Nephron progenitor cell (in vitro differentiated cells): Measurements from ENCODE around the gene ZBTB43.
"Not testable (repeated sequence)": the region's sequence is repeated elsewhere in the genome, so short reads cannot be mapped to it uniquely, and the experiment has no call there.

ENCODE experiments used
- DNase-seq: peaks from one replicate; pipeline ENCODE4 v3.0.0; 2021
- H3K27ac Mint-ChIP-seq: 2 replicates; pipeline ENCODE4 v1.8.0; 2021; ENCODE audit warnings: mild to moderate bottlenecking, moderate library complexity, mixed read lengths
- H3K27me3 Mint-ChIP-seq: 2 replicates; pipeline ENCODE4 v1.8.0; 2021; ENCODE audit warnings: mild to moderate bottlenecking, low read depth, mixed read lengths; ENCODE audit not compliant: poor library complexity
- H3K36me3 Mint-ChIP-seq: 2 replicates; pipeline ENCODE4 v1.8.0; 2021; ENCODE audit warnings: low read depth, mixed read lengths
- H3K4me1 Mint-ChIP-seq: 2 replicates; pipeline ENCODE4 v1.8.0; 2021; ENCODE audit warnings: mixed read lengths
- H3K4me3 Mint-ChIP-seq: 2 replicates; pipeline ENCODE4 v1.8.0; 2021; ENCODE audit warnings: mild to moderate bottlenecking, moderate library complexity, mixed read lengths
- H3K9me3 Mint-ChIP-seq: 2 replicates; pipeline ENCODE4 v1.8.0; 2021; ENCODE audit warnings: mild to moderate bottlenecking, moderate library complexity, mixed read lengths
- CTCF ChIP-seq: fragments of 200-600 bp; sonication (generic); IDR thresholded peaks from 2 replicates; pipeline ENCODE4 v1.5.0; 2021; ENCODE audit warnings: antibody characterized with exemption

ZBTB43 gene

GRCh38 chr9:126761274-126761673 lies 43.6 kb upstream of the ZBTB43 start:
- Mint-ChIP-seq H3K27me3 (peaks cover 36% of the 10 kb centered on the region), H3K4me3 (no peak overlapping the region), H3K9me3 (peaks cover 8% of the 10 kb centered on the region), H3K27ac (no peak overlapping the region), H3K4me1 (peaks cover 5% of the 10 kb centered on the region), H3K36me3 (peaks cover 4% of the 10 kb centered on the region)
- TF ChIP-seq CTCF = no peak
- no peak for DNase-seq

- no peak overlapping the region for H3K27ac Mint-ChIP-seq
Observed at GRCh38 chr9:126763130-126763764, 41.6 kb upstream of the ZBTB43 start.

GRCh38 chr9:126773004-126773607 lies 31.7 kb upstream of the ZBTB43 start:
- no peaks in the 10 kb centered on the region for H3K4me1 Mint-ChIP-seq
- TF ChIP-seq CTCF = peak; percentile 51
- H3K9me3 Mint-ChIP-seq = peaks cover 20% of the 10 kb centered on the region
- peaks cover 79% of the 10 kb centered on the region for H3K27me3 Mint-ChIP-seq
- no peak overlapping the region for H3K4me3 Mint-ChIP-seq
- H3K36me3 Mint-ChIP-seq = no peaks in the 10 kb centered on the region
- H3K27ac Mint-ChIP-seq = no peak overlapping the region
- peak; percentile 38 for DNase-seq

More at GRCh38 chr9:126763130-126763764, 41.6 kb upstream of the ZBTB43 start:
- peaks cover 11% of the 10 kb centered on the region for H3K9me3 Mint-ChIP-seq
- H3K4me3 Mint-ChIP-seq = no peak overlapping the region
- no peak for DNase-seq
- H3K36me3 Mint-ChIP-seq = peaks cover 4% of the 10 kb centered on the region
- no peak for TF ChIP-seq CTCF
- H3K27me3 Mint-ChIP-seq = peaks cover 19% of the 10 kb centered on the region
- H3K4me1 Mint-ChIP-seq = no peaks in the 10 kb centered on the region

GRCh38 chr9:126775926-126776325 lies 28.9 kb upstream of the ZBTB43 start:
- Mint-ChIP-seq H3K27ac (no peak overlapping the region), H3K36me3 (no peaks in the 10 kb centered on the region), H3K4me1 (no peaks in the 10 kb centered on the region), H3K4me3 (no peak overlapping the region), H3K27me3 (peaks cover 81% of the 10 kb centered on the region), H3K9me3 (peaks cover 5% of the 10 kb centered on the region)
- no peak for TF ChIP-seq CTCF
- DNase-seq = no peak

- Mint-ChIP-seq H3K4me1 (peaks cover 7% of the 10 kb centered on the region), H3K9me3 (peaks cover 5% of the 10 kb centered on the region), H3K27ac (no peak overlapping the region), H3K36me3 (no peaks in the 10 kb centered on the region), H3K4me3 (no peak overlapping the region), H3K27me3 (peaks cover 83% of the 10 kb centered on the region)
- peak; percentile 20 for DNase-seq
- TF ChIP-seq CTCF = no peak
Observed at GRCh38 chr9:126777733-126778132, 27.1 kb upstream of the ZBTB43 start.

- H3K4me3 Mint-ChIP-seq = no peak overlapping the region
- no peak for TF ChIP-seq CTCF
- H3K27me3 Mint-ChIP-seq = peaks cover 82% of the 10 kb centered on the region
- H3K9me3 Mint-ChIP-seq = peaks cover 5% of the 10 kb centered on the region
- H3K36me3 Mint-ChIP-seq = no peaks in the 10 kb centered on the region
- H3K27ac Mint-ChIP-seq = no peak overlapping the region
- DNase-seq = no peak
- peaks cover 7% of the 10 kb centered on the region for H3K4me1 Mint-ChIP-seq
Observed at GRCh38 chr9:126778141-126778540, 26.7 kb upstream of the ZBTB43 start.

GRCh38 chr9:126778696-126779095 lies 26.1 kb upstream of the ZBTB43 start:
- H3K9me3 Mint-ChIP-seq, H3K36me3 Mint-ChIP-seq, H3K4me3 Mint-ChIP-seq, H3K27ac Mint-ChIP-seq, DNase-seq, H3K4me1 Mint-ChIP-seq: not testable (repeated sequence)
- peaks cover 78% of the 10 kb centered on the region for H3K27me3 Mint-ChIP-seq
